B cell (primary cell): ENCODE measurements around the gene PPP2CA. TPM values are rescaled to one million over a fixed set of nuclear protein-coding genes. Genes with fewer than 3 reads are reported as not detected.

ENCODE experiments used
- ATAC-seq: fragments of 200-7000 bp; cut with Tn5 transposase; one replicate; pipeline ENCODE4 v1.10.0; 2021; ENCODE audit warnings: low read depth, mild to moderate bottlenecking, moderate number of reproducible peaks, moderate library complexity
- CTCF ChIA-PET: fragments of 350-600 bp; sonication (Branson Sonifier 250); formaldehyde crosslinking; loops from one replicate; lab custom pipeline; 2021; ENCODE audit warnings: antibody characterized with exemption, inconsistent platforms; lab: Charles Lee
- POLR2A ChIA-PET: fragments of 350-600 bp; sonication (Branson Sonifier 250); formaldehyde crosslinking; loops from one replicate; lab custom pipeline; 2021; ENCODE audit warnings: antibody characterized with exemption; lab: Charles Lee
- DNase-seq: peaks from one replicate; pipeline ENCODE4 v3.0.0; 2013
- H2AFZ ChIP-seq: 2 replicates; pipeline ENCODE4 v1.6.1; 2012; ENCODE audit warnings: mild to moderate bottlenecking, low read depth, low read length; ENCODE audit not compliant: insufficient read depth, poor library complexity, severe bottlenecking
- H3K27ac ChIP-seq, 2 donors: 1 replicate in 1 of 2; 2 replicates in 1 of 2; pipeline ENCODE4 v1.5.1; 2012 to 2013; ENCODE audit warnings: low read length in 2 of 2, mild to moderate bottlenecking in 2 of 2, moderate library complexity in 1 of 2
- H3K27me3 ChIP-seq, 4 experiments: fragments of 200-600 bp in 1 of 4; sonication (generic) in 1 of 4; replicated peaks in 1 of 4; 1 replicate in 2 of 4; 2 replicates in 2 of 4; pipeline versions ENCODE4 v1.6.1 to v1.7.0; 2013 to 2016; ENCODE audit warnings: low read length in 3 of 4, mild to moderate bottlenecking in 2 of 4, mixed read lengths in 1 of 4, moderate library complexity in 1 of 4; ENCODE audit not compliant: insufficient read depth in 4 of 4, control insufficient read depth in 3 of 4; ENCODE audit errors: control extremely low read depth in 1 of 4
- H3K36me3 ChIP-seq, 2 experiments: replicated peaks in 1 of 2; 1 replicate in 1 of 2; 2 replicates in 1 of 2; pipeline versions ENCODE4 v1.6.1 to v1.7.1; 2013; ENCODE audit warnings: low read length in 1 of 2; ENCODE audit not compliant: insufficient read depth in 2 of 2, control insufficient read depth in 1 of 2; ENCODE audit errors: control extremely low read depth in 1 of 2, extremely low read depth in 1 of 2
- H3K4me1 ChIP-seq, 2 donors: fragments of 200-600 bp in 1 of 2; sonication (generic) in 1 of 2; 1 replicate in 1 of 2; 2 replicates in 1 of 2; pipeline versions ENCODE4 v1.5.1 to v1.6.1; 2013 to 2017; ENCODE audit warnings: low read length in 2 of 2; ENCODE audit not compliant: control insufficient read depth in 2 of 2, insufficient read depth in 2 of 2
- H3K4me2 ChIP-seq: replicated peaks from 2 replicates; pipeline ENCODE3; 2012; ENCODE audit warnings: mild to moderate bottlenecking, low read depth, low read length; ENCODE audit not compliant: poor library complexity, severe bottlenecking
- H3K4me3 ChIP-seq, 5 experiments: fragments of 200-600 bp in 1 of 5; sonication (generic) in 1 of 5; 1 replicate in 3 of 5; 2 replicates in 2 of 5; pipeline versions ENCODE4 v1.5.1 to v1.7.0; 2011 to 2016; ENCODE audit warnings: low read length in 4 of 5, mild to moderate bottlenecking in 4 of 5, low read depth in 2 of 5, control low read depth in 1 of 5, moderate library complexity in 1 of 5; ENCODE audit not compliant: insufficient read depth in 1 of 5; ENCODE audit errors: control extremely low read depth in 1 of 5, extremely low read depth in 1 of 5
- H3K79me2 ChIP-seq: fragments of 200-600 bp; sonication (generic); one replicate; pipeline ENCODE4 v1.6.0; 2016; ENCODE audit warnings: low read length; ENCODE audit not compliant: control insufficient read depth, insufficient read depth
- H3K9ac ChIP-seq: fragments of 200-600 bp; sonication (generic); 2 replicates; pipeline ENCODE4 v1.6.1; 2017; ENCODE audit warnings: mild to moderate bottlenecking, low read length, moderate library complexity
- H3K9me3 ChIP-seq, 3 donors: one replicate each; pipeline versions ENCODE4 v1.6.1 to v1.7.1; 2013; ENCODE audit warnings: low read length in 2 of 3; ENCODE audit not compliant: control insufficient read depth in 2 of 3, insufficient read depth in 1 of 3; ENCODE audit errors: control extremely low read depth in 1 of 3
- H4K20me1 ChIP-seq: 2 replicates; pipeline ENCODE4 v1.6.0; 2012; ENCODE audit warnings: mild to moderate bottlenecking, low read length; ENCODE audit not compliant: insufficient read depth, control insufficient read depth, poor library complexity, severe bottlenecking
- H3K27ac Mint-ChIP-seq: one replicate; pipeline ENCODE4 v1.8.0; 2021; ENCODE audit warnings: mixed read lengths
- H3K27me3 Mint-ChIP-seq: one replicate; pipeline ENCODE4 v1.8.0; 2021; ENCODE audit warnings: mixed read lengths
- H3K4me1 Mint-ChIP-seq: one replicate; pipeline ENCODE4 v1.8.0; 2021; ENCODE audit warnings: mixed read lengths
- H3K4me3 Mint-ChIP-seq: one replicate; pipeline ENCODE4 v1.8.0; 2021; ENCODE audit warnings: mixed read lengths
- H3K9me3 Mint-ChIP-seq: one replicate; pipeline ENCODE4 v1.8.0; 2022; ENCODE audit warnings: mixed read lengths; ENCODE audit not compliant: insufficient read depth
- EZH2 ChIP-seq: IDR thresholded peaks from 2 replicates; pipeline ENCODE4 v1.6.1; 2012; ENCODE audit warnings: borderline replicate concordance, low read depth, mild to moderate bottlenecking, moderate library complexity, low read length; ENCODE audit not compliant: insufficient read depth, poor library complexity, severe bottlenecking
- WGBS: methylation state at CpG from one replicate; pipeline ENCODE4 v1.1.5; 2013; ENCODE audit warnings: missing lambda C conversion rate; ENCODE audit not compliant: insufficient coverage; 5-methylcytosine and 5-hydroxymethylcytosine counted together
- intact Hi-C: fragments of 100-400 bp; cut with micrococcal nuclease; formaldehyde crosslinking; loops from one replicate; pipeline ENCODE4 v1.10.0; 2022
- polyA plus RNA-seq: library from polyadenylated mRNA; depleted of rRNA; stranded (reverse); fragments of >200 nt; gene quantifications from 2 replicates; pipeline ENCODE4 v1.2.3, GENCODE V29; 2012
- total RNA-seq, 2 donors: library from RNA; stranded (reverse); fragments of 120-200 nt in 1 of 2; gene quantifications; 1 replicate in 1 of 2; 2 replicates in 1 of 2; pipeline versions ENCODE4 v1.2.3 to v1.2.4, GENCODE V29; 2013 to 2022
- TF ChIP-seq, protein P1 (sequence below): fragments of 200-600 bp; IDR thresholded peaks from one replicate; pipeline ENCODE4 v1.8.0; 2022; ENCODE audit warnings: antibody characterized with exemption, mild to moderate bottlenecking

PPP2CA gene
- total and polyA plus RNA-seq, 2 donors (not counting 1 experiment from before 2014, with no cell fraction given): 82.3 to 86.2 TPM

DNA sequence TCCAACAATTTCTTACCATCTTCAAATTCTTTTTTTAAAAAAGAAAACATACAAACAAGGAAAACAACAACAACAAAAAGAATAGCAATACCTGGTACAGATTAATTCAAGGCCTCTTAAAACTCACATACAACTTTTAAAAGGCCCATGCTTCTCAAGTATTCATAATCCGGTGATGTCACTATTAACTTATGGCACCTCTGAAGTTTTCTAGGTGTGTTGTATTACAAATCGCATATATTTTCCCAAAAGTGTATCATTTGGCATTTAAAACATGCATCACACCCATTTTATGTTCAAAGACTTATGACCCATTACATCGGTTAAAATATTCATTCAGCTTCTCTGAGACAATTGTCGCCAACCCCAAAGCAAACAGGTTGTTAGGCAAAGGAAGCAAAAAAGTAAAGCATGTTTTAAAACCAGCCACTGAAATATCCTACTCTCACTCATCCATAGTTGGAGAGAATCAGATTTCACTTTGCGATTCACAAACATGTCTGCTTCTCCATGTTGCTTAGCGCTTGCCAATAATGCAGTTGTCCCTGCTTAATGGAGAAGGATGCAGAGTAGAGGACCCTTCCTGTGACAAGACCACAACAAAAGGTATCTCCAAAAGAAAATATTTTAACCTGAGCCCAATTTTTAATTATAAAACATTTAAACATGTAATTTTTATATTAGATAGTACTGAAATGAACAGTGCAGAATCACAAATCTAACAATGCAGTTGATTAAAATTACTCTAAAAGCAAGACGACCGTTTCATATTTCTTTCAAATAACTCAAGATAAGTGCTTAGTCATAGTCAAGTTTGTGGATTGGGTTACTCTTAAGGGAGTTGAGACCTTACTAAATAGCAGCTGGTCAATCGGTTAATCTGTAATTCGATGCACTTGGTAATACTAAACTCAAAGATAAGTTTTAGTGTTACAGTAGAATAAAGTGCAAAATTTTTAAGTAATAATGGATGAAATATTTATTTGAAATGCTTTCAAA lies 50.7 kb downstream of the PPP2CA start:
- CTCF ChIA-PET: interaction anchor here (0.8 to 2.1 kb wide), 2 partner anchors 29 to 50 kb away, joined by 3 to 7 read pairs; partner anchors contain the start of gene PPP2CA
- H3K9me3 ChIP-seq: no peaks in the 10 kb centered on the region
- POLR2A ChIA-PET: no interaction called here
- DNase-seq (no peak), ATAC-seq (no peak)
- H3K27me3 ChIP-seq: no peaks in the 10 kb centered on the region
- H3K79me2 ChIP-seq: peaks cover 73% of the 10 kb centered on the region
- intact Hi-C loops: loop anchor here (5.0 kb wide), 2 partner anchors 457 to 562 kb away; partner anchors contain the start of genes CAMLG and SAR1B
- TF ChIP-seq, protein P1, sequence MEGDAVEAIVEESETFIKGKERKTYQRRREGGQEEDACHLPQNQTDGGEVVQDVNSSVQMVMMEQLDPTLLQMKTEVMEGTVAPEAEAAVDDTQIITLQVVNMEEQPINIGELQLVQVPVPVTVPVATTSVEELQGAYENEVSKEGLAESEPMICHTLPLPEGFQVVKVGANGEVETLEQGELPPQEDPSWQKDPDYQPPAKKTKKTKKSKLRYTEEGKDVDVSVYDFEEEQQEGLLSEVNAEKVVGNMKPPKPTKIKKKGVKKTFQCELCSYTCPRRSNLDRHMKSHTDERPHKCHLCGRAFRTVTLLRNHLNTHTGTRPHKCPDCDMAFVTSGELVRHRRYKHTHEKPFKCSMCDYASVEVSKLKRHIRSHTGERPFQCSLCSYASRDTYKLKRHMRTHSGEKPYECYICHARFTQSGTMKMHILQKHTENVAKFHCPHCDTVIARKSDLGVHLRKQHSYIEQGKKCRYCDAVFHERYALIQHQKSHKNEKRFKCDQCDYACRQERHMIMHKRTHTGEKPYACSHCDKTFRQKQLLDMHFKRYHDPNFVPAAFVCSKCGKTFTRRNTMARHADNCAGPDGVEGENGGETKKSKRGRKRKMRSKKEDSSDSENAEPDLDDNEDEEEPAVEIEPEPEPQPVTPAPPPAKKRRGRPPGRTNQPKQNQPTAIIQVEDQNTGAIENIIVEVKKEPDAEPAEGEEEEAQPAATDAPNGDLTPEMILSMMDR: no peak
- no peak for TF ChIP-seq EZH2
- peaks cover 25 to 27% of the 10 kb centered on the region in 2 donors for H3K4me1 ChIP-seq
- Mint-ChIP-seq H3K27ac (no peak overlapping the region), H3K27me3 (no peaks in the 10 kb centered on the region), H3K9me3 (no peaks in the 10 kb centered on the region), H3K4me3 (peak overlapping the region; percentile 96), H3K4me1 (peaks cover 34% of the 10 kb centered on the region)
- H3K27ac ChIP-seq: peak overlapping the region in 1 of 2 donors; percentile 100
- no CpG with 5 or more reads among the region's 10 CpGs for WGBS
- peak overlapping the region; percentile 86 for H3K4me2 ChIP-seq
- peaks cover 18 to 30% of the 10 kb centered on the region in 2 experiments for H3K36me3 ChIP-seq
- H3K9ac ChIP-seq: peak overlapping the region; percentile 100
- peak overlapping the region; percentile 73 to 100 (median 93) for H3K4me3 ChIP-seq
- no peak overlapping the region for H2AFZ ChIP-seq
- peaks cover 61% of the 10 kb centered on the region for H4K20me1 ChIP-seq

- no peak overlapping the region for H3K27ac Mint-ChIP-seq
- intact Hi-C loops: no loop called here
- Histone ChIP-seq H2AFZ (no peak overlapping the region), H3K4me2 (no peak overlapping the region), H3K27me3 (no peaks in the 10 kb centered on the region), H3K9me3 (no peaks in the 10 kb centered on the region), H3K4me1 (peaks cover 19% of the 10 kb centered on the region in 2 donors), H3K27ac (no peak overlapping the region), H3K9ac (no peak overlapping the region), H3K36me3 (peaks cover 23 to 56% of the 10 kb centered on the region in 2 experiments), H3K4me3 (no peak overlapping the region), H3K79me2 (peaks cover 90% of the 10 kb centered on the region), H4K20me1 (peaks cover 70% of the 10 kb centered on the region)
- WGBS: 96% methylated on average over 4 of the region's 4 CpGs
- ATAC-seq: no peak
- CTCF ChIA-PET: interaction anchor here (1.4 to 3.2 kb wide), 2 partner anchors 13 to 31 kb away, joined by 4 to 10 read pairs; no protein-coding TSS in a partner anchor
- H3K9me3 Mint-ChIP-seq: no peaks in the 10 kb centered on the region
- H3K4me3 Mint-ChIP-seq: no peak overlapping the region
- no peak for TF ChIP-seq EZH2
- TF ChIP-seq, protein P1: no peak
- H3K27me3 Mint-ChIP-seq: no peaks in the 10 kb centered on the region
- POLR2A ChIA-PET: no interaction called here
- peaks cover 38% of the 10 kb centered on the region for H3K4me1 Mint-ChIP-seq
- DNase-seq: no peak
Observed at GRCh38 chr5:134171972-134172371, 53.9 kb downstream of the PPP2CA start.
